Spinal cord (tissue), 10 donors: ENCODE measurements around the gene MICA. TPM values are rescaled to one million over a fixed set of nuclear protein-coding genes. Genes with fewer than 3 reads are reported as not detected.
A peak's percentile ranks its signal among the peaks of the same experiment; 100 is the strongest.
"Not testable (repeated sequence)": the region's sequence is repeated elsewhere in the genome, so short reads cannot be mapped to it uniquely, and the experiment has no call there.

ENCODE experiments used
- DNase-seq, 6 donors: peaks; one replicate each; pipeline versions ENCODE4 v3.0.0 to v3.0.0-alpha.2; 2013 to 2015; ENCODE audit warnings: low spot score in 6 of 6, low read depth in 4 of 6
- H3K27ac ChIP-seq: one replicate; pipeline ENCODE4 v1.5.1; 2013; ENCODE audit warnings: low read depth, low read length, control low read depth
- H3K27me3 ChIP-seq: one replicate; pipeline ENCODE4 v1.6.1; 2013; ENCODE audit warnings: low read length; ENCODE audit not compliant: control insufficient read depth, insufficient read depth
- H3K36me3 ChIP-seq: one replicate; pipeline ENCODE4 v1.6.1; 2013; ENCODE audit warnings: low read length; ENCODE audit not compliant: control insufficient read depth, insufficient read depth
- H3K4me1 ChIP-seq: one replicate; pipeline ENCODE4 v1.6.1; 2013; ENCODE audit warnings: low read length; ENCODE audit not compliant: control insufficient read depth, insufficient read depth
- H3K4me3 ChIP-seq: one replicate; pipeline ENCODE4 v1.5.1; 2013; ENCODE audit warnings: low read depth, low read length, control low read depth
- H3K9me3 ChIP-seq: one replicate; pipeline ENCODE4 v1.6.1; 2013; ENCODE audit warnings: low read length; ENCODE audit not compliant: control insufficient read depth, insufficient read depth
- WGBS: methylation state at CpG from one replicate; pipeline ENCODE4 v1.1.5; 2013; ENCODE audit warnings: missing lambda C conversion rate; ENCODE audit not compliant: insufficient coverage; 5-methylcytosine and 5-hydroxymethylcytosine counted together
- polyA plus RNA-seq, 2 donors: library from polyadenylated mRNA; unstranded; fragments of 120-200 nt; gene quantifications; one replicate each; pipeline ENCODE4 v1.2.1, GENCODE V29; 2013; ENCODE audit not compliant: insufficient read length in 2 of 2
- total RNA-seq, 2 donors: library from RNA; depleted of rRNA in 1 of 2; stranded (reverse); fragments of 120-200 nt in 1 of 2; fragments of >200 nt in 1 of 2; gene quantifications; one replicate each; pipeline versions ENCODE4 v1.2.3 to v1.2.4, GENCODE V29; 2013 to 2014
- donor health status: healthy.

MICA gene
- total and polyA plus RNA-seq, 4 donors: 4.2 to 23.6 (median 6.0) TPM

DNA sequence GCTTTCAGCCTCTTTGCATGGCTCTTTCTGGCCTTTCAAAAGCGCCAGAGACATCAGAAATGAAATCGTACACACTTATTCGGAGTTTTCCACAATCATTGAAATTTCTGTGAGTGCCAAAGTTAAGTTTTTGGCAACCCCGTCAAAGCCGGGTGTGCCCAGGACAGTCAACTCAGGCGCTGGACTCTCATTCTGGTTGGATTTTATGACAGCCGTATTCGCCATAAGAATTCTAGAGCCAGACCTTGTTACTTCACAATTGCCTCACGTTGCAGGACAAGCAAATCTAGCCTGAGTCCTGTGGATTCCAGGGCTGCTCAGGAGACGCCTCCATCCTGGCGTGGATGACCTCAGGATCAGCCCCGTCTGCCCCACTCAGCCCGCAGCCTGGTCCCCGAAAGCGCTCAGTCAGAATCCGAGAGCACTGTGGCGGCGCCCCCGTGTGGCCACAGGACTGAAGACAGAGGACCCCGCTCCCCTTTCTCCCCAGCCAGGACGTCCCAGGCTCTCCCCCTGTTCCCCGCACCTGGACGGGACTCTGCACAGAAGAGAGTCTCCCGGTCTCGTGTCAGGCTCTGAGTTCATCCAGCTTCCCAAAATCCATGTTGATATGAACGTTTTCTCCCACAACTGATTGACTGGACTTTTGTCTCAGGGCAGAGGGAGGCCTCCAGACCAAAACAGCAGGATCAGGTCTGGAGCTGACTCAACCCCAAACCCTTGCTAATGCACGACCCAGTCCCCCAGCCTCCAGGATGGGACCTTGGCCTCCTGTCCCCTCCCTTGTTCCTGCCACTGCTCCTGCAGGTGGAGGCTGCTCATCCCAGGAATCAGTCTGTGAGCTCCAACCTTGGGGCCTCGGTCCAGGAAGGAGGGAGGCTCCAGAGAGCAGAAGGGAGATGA is 38.2 kb downstream of the MICA start:
- no peak overlapping the region for H3K27ac ChIP-seq
- WGBS: 22% methylated on average over 28 of the region's 28 CpGs
- H3K9me3 ChIP-seq: no peaks in the 10 kb centered on the region
- DNase-seq: peak in 4 of 6 donors; percentile 20 to 75 (median 47)
- H3K27me3 ChIP-seq: peaks cover 7% of the 10 kb centered on the region
- peaks cover 7% of the 10 kb centered on the region for H3K4me1 ChIP-seq
- H3K4me3 ChIP-seq: no peak overlapping the region
- no peaks in the 10 kb centered on the region for H3K36me3 ChIP-seq

DNA sequence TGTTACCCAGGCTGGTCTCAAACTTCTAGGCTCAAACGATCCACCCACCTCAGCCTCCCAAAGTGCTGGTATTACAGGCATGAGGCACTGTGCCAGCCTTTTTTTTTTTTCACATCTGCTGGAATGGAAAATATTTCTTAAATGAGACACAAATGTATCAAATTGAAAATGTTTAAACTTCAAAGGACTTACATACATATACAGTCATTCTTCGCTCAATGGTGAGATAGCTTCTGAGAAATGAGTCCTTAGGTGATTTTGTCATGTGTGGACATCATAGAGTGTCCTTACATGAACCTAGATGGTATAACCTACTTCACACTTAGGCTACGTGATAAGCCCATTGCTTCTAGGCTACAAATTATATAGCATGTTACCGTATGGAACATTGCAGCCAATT is 43.1 kb downstream of the MICA start:
- no peak for DNase-seq
- Histone ChIP-seq H3K4me1 (peaks cover 5% of the 10 kb centered on the region), H3K4me3 (no peak overlapping the region), H3K27ac (no peak overlapping the region), H3K27me3 (peaks cover 5% of the 10 kb centered on the region), H3K36me3 (no peaks in the 10 kb centered on the region), H3K9me3 (peaks cover 4% of the 10 kb centered on the region)
- WGBS: no CpG with 5 or more reads among the region's 4 CpGs

DNA sequence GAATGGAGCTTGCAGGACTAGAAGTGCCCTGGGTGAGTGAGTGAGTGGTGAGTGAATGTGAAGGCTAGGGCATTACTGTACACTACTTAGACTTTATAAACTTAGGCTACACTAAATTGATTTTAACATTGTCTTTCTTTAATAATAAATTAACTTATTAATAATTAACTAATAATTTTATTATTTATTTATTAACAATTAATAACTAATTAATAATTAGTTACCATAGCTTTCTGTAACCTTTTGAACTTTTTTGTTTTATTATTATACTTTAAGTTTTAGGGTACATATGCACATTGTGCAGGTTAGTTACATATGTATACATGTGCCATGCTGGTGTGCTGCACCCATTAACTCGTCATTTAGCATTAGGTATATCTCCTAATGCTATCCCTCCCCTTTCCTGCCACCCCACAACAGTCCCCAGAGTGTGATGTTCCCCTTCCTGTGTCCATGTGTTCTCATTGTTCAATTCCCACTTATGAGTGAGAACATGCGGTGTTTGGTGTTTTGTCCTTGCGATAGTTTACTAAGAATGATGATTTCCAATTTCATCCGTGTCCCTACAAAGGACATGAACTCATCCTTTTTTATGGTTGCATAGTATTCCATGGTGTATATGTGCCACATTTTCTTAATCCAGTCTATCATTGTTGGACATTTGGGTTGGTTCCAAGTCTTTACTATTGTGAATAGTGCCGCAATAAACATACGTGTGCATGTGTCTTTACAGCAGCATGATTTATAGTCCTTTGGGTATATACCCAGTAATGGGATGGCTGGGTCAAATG is 43.8 kb downstream of the MICA start:
- not testable (repeated sequence) for H3K27me3 ChIP-seq, H3K4me3 ChIP-seq, H3K9me3 ChIP-seq, H3K36me3 ChIP-seq, DNase-seq, H3K27ac ChIP-seq, H3K4me1 ChIP-seq
- WGBS: no CpG with 5 or more reads among the region's 6 CpGs

DNA sequence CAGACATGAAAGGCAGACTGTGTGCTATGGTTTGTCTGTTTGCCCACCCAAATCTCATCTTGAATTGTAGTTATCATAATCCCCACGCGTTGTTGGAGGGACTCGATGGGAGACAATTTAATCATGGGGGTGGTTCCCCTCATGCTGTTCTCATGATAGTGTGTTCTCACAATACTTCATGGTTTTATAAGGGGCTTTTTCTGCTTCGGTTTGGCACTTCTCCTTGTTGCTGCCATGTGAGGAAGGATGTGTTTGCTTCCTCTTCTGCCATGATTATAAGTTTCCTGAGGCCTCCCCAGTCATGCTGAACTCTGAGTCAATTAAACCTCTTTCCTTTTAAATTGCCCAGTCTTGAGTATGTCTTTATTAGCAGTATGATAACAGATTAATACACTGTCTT is 47.4 kb downstream of the MICA start:
- H3K36me3 ChIP-seq: no peaks in the 10 kb centered on the region
- no peak for DNase-seq
- H3K9me3 ChIP-seq: peaks cover 4% of the 10 kb centered on the region
- H3K4me3 ChIP-seq: no peak overlapping the region
- H3K4me1 ChIP-seq: no peaks in the 10 kb centered on the region
- H3K27ac ChIP-seq: no peak overlapping the region
- no CpG with 5 or more reads among the region's 4 CpGs for WGBS
- H3K27me3 ChIP-seq: no peaks in the 10 kb centered on the region

DNA sequence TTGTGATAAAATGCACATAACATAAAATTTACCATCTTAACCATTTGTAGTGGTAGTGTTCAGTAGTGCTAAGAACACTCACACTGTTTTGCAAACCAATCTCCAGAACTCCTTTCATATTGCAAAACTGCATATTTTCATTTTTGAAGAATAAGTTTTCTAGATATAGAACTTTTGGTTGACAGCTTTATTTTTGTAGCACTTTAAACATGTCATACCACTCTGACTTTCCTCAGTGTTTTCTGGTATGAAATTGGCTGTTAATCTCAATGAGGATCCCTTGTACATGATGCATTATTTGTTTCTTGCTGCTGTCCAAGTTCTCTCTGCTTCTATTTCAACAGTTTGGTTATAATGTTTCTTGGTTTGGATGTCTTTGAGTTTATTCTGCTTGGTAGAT is 49.5 kb downstream of the MICA start:
- Histone ChIP-seq H3K36me3 (no peaks in the 10 kb centered on the region), H3K4me3 (no peak overlapping the region), H3K9me3 (peaks cover 4% of the 10 kb centered on the region), H3K27me3 (no peaks in the 10 kb centered on the region), H3K4me1 (no peaks in the 10 kb centered on the region), H3K27ac (no peak overlapping the region)
- no peak for DNase-seq

DNA sequence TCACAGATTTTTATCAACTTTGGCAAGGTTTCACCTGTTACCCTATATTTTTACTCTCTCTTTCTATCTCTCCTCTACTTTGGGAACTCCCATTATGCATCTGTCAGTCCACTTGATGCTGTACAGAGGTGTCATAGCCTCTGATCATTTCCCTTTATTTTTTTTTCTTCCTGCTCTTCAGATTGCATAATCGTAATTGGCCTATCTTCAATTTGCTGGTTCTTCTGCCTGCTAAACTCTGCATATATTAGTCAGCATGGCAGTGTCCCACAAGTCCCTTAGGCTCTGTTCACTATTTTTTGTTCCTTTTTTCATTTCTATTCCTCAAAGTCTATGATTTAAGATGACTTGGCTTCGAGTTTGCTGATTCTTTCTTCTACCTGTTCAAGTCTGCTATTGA is 49.9 kb downstream of the MICA start:
- DNase-seq: no peak
- no peaks in the 10 kb centered on the region for H3K27me3 ChIP-seq
- no peak overlapping the region for H3K27ac ChIP-seq
- no peaks in the 10 kb centered on the region for H3K4me1 ChIP-seq
- no peak overlapping the region for H3K4me3 ChIP-seq
- no peaks in the 10 kb centered on the region for H3K36me3 ChIP-seq
- H3K9me3 ChIP-seq: peaks cover 4% of the 10 kb centered on the region
- WGBS: 100% methylated on average over 1 of the region's 2 CpGs

DNA sequence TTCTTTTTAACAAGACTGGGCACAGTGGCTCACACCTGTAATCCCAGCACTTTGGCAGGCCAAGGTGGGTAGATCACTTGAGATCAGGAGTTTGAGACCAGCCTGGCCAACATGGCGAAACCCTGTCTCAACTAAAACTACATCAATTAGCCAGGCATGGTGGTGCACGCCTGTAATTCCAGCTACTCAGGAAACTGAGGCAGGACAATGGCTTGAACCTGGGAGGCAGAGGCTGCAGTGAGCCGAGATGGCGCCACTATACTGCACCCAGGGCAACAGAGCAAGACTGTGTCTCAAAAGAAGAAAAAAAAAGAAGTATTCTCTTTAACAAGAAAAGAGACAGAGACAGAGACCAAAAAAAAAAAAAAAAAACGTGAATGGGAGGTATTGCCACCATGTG is 56.5 kb downstream of the MICA start:
- not testable (repeated sequence) for H3K27me3 ChIP-seq, H3K4me3 ChIP-seq, H3K9me3 ChIP-seq, H3K4me1 ChIP-seq, DNase-seq, H3K27ac ChIP-seq, H3K36me3 ChIP-seq
- 78% methylated on average over 2 of the region's 5 CpGs for WGBS

DNA sequence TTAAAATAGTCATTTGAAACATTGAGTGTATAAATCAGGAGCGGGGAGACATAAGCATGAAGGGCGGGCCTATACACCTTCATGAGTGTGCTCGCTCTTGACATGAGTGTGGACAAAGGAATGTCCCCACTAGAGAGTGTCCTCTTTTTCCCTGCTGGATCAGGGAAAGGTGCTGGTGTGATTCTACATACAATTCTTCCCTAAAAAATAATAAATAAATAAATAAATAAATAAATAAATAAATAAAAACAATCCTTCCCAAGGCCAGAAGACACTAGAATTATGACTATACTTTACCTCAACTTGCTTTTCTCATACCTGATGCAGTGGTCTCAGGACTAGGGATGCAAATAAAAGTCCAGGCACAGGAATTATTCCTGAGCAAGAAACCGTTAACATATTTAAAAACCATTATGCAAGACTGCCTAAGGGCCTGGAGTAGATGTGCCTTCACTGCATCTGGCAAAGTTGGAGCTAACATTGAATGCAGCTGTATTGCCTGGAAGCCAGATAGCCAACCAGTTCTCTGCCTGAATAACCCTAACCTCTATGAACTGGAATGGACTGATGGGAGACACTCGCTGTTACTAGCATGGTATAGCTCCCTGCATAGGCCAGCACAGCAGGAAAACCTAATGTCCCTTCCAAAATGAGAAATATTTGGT is 57.1 kb downstream of the MICA start:
- Histone ChIP-seq H3K4me3 (no peak overlapping the region), H3K27ac (no peak overlapping the region), H3K9me3 (no peaks in the 10 kb centered on the region), H3K36me3 (no peaks in the 10 kb centered on the region), H3K4me1 (peaks cover 9% of the 10 kb centered on the region), H3K27me3 (peaks cover 5% of the 10 kb centered on the region)
- no peak for DNase-seq
- WGBS: 100% methylated on average over 2 of the region's 5 CpGs

DNA sequence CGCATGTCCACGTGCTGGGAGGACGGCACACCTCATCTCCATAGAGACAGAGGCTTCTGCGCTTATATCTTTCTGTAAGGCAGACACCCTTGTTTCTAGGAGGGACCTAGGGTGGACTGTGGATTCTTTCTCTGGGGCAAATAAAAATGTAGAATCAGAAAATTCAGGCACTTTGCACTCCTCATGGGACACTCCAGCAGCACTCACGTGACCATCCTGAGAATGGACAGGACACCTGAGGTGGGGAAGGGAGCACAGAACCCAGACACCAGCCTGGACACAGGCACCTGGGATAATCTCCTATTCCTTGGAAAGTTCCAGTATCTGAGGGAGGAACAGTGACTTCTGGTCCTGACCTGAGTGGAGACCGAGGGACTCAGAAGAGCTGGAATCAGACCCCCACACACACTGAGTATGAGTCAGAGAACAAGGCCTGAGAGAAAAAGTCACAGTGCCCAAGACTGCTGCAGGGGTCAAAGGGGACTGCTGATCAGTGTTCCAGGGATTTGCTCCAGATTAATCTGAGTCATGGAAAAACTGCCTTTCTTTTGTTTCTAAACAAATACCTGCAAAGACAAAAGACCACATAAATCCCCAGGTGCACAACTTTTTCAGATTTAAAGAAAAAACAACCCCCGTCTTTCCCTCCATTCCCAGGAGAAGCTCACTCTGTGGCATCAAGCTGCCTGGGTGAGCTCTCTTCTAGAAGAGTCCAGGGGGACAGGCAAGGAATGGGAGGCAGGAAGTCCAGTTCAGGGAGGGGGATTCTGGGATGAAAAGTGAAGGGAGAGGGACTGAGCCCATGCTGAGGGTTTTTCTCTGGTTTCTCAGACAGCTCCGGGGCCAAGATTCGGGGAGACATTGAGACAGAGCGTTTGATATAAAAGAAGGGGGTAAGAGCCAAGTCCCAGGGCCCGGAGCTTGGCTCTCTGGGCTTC is 58.9 kb downstream of the MICA start:
- Histone ChIP-seq H3K36me3 (no peaks in the 10 kb centered on the region), H3K4me1 (peaks cover 9% of the 10 kb centered on the region), H3K27me3 (peaks cover 5% of the 10 kb centered on the region), H3K9me3 (no peaks in the 10 kb centered on the region), H3K27ac (no peak overlapping the region), H3K4me3 (peak overlapping the region; percentile 27)
- WGBS: 35% methylated on average over 7 of the region's 11 CpGs
- DNase-seq: no peak
